Neural progenitor cell (in vitro differentiated cells): ENCODE results near the gene C8A. TPM values are rescaled to one million over a fixed set of nuclear protein-coding genes. Genes with fewer than 3 reads are reported as not detected.

Source experiments
- DNase-seq: peaks from one replicate; pipeline ENCODE4 v3.0.0-alpha.2; 2016; ENCODE audit warnings: low spot score
- H2AFZ ChIP-seq: fragments of 200-600 bp; sonication (generic); replicated peaks from 2 replicates; pipeline ENCODE4 v1.6.1; 2016; ENCODE audit warnings: antibody characterized with exemption
- H3F3A ChIP-seq: fragments of 200-600 bp; sonication (generic); 2 replicates; pipeline ENCODE4 v1.6.1; 2016; ENCODE audit warnings: antibody characterized with exemption, low read depth
- H3K27ac ChIP-seq: fragments of 200-600 bp; sonication (generic); 2 replicates; pipeline ENCODE4 v1.5.1; 2016; ENCODE audit warnings: mild to moderate bottlenecking
- H3K27me3 ChIP-seq: fragments of 200-600 bp; sonication (generic); 2 replicates; pipeline ENCODE4 v1.6.1; 2016; ENCODE audit warnings: mild to moderate bottlenecking, moderate library complexity
- H3K36me3 ChIP-seq: fragments of 200-600 bp; sonication (generic); 2 replicates; pipeline ENCODE4 v1.5.1; 2016
- H3K4me1 ChIP-seq: fragments of 200-600 bp; sonication (generic); 2 replicates; pipeline ENCODE4 v1.6.1; 2016; ENCODE audit warnings: mixed run types
- H3K4me2 ChIP-seq: fragments of 200-600 bp; sonication (generic); 2 replicates; pipeline ENCODE4 v1.6.1; 2016
- H3K4me3 ChIP-seq: fragments of 200-600 bp; sonication (generic); 2 replicates; pipeline ENCODE4 v1.5.1; 2016
- H3K79me2 ChIP-seq: fragments of 200-600 bp; sonication (generic); 2 replicates; pipeline ENCODE4 v1.6.1; 2016; ENCODE audit warnings: low read depth
- H3K9ac ChIP-seq: fragments of 200-600 bp; sonication (generic); 2 replicates; pipeline ENCODE4 v1.6.1; 2016
- H3K9me3 ChIP-seq: fragments of 200-600 bp; sonication (generic); 2 replicates; pipeline ENCODE4 v1.5.1; 2016; ENCODE audit warnings: low read depth
- H4K20me1 ChIP-seq: fragments of 200-600 bp; sonication (generic); 2 replicates; pipeline ENCODE4 v1.6.1; 2016; ENCODE audit warnings: low read depth
- H3K27ac Mint-ChIP-seq: 3 replicates; pipeline ENCODE4 v1.8.0; 2021; ENCODE audit warnings: mixed read lengths
- H3K27me3 Mint-ChIP-seq: 2 replicates; pipeline ENCODE4 v1.8.0; 2022; ENCODE audit warnings: low read depth, mild to moderate bottlenecking, inconsistent platforms, moderate library complexity, mixed read lengths; ENCODE audit not compliant: insufficient read depth
- H3K36me3 Mint-ChIP-seq: 3 replicates; pipeline ENCODE4 v1.8.0; 2021; ENCODE audit warnings: mixed read lengths
- H3K4me1 Mint-ChIP-seq: 3 replicates; pipeline ENCODE4 v1.8.0; 2021; ENCODE audit warnings: mixed read lengths
- H3K4me3 Mint-ChIP-seq: 3 replicates; pipeline ENCODE4 v1.8.0; 2021; ENCODE audit warnings: mild to moderate bottlenecking, moderate library complexity, mixed read lengths
- H3K9me3 Mint-ChIP-seq: 3 replicates; pipeline ENCODE4 v1.8.0; 2020; ENCODE audit warnings: mixed read lengths
- CTCF ChIP-seq: fragments of 200-600 bp; sonication (generic); IDR thresholded peaks from 2 replicates; pipeline ENCODE4 v1.5.1; 2017; ENCODE audit warnings: antibody characterized with exemption, mild to moderate bottlenecking
- EZH2 ChIP-seq: fragments of 200-600 bp; sonication (generic); IDR thresholded peaks from 2 replicates; pipeline ENCODE4 v1.6.1; 2017; ENCODE audit warnings: antibody characterized with exemption, mild to moderate bottlenecking, moderate library complexity
- EZH2phosphoT487 ChIP-seq: fragments of 200-600 bp; sonication (generic); IDR thresholded peaks from 2 replicates; pipeline ENCODE4 v1.6.1; 2017; ENCODE audit warnings: antibody characterized with exemption
- total RNA-seq: library from RNA; depleted of rRNA; stranded (reverse); fragments of >200 nt; gene quantifications from 2 replicates; pipeline ENCODE4 v1.2.3, GENCODE V29; 2015; ENCODE audit warnings: low replicate concordance

Gene C8A
- total RNA-seq, 1 donor from 2014 or later = not detected

GRCh38 chr1:56957931-56958330, 103.3 kb downstream of the C8A start:
- Mint-ChIP-seq H3K36me3 (no peaks in the 10 kb centered on the region), H3K9me3 (no peaks in the 10 kb centered on the region), H3K4me3 (no peak overlapping the region), H3K27me3 (peaks cover 9% of the 10 kb centered on the region), H3K4me1 (no peaks in the 10 kb centered on the region), H3K27ac (no peak overlapping the region)
- H3K9me3 ChIP-seq = no peaks in the 10 kb centered on the region
- no peak for DNase-seq
- H3F3A ChIP-seq = peaks cover 6% of the 10 kb centered on the region
- no peaks in the 10 kb centered on the region for H3K36me3 ChIP-seq
- no peaks in the 10 kb centered on the region for H4K20me1 ChIP-seq
- H3K27ac ChIP-seq = no peak overlapping the region
- H3K4me3 ChIP-seq = no peak overlapping the region
- no peak overlapping the region for H3K4me2 ChIP-seq
- no peak overlapping the region for H3K9ac ChIP-seq
- H3K4me1 ChIP-seq = peaks cover 9% of the 10 kb centered on the region
- H2AFZ ChIP-seq = no peak overlapping the region
- no peaks in the 10 kb centered on the region for H3K79me2 ChIP-seq
- peaks cover 35% of the 10 kb centered on the region for H3K27me3 ChIP-seq
- TF ChIP-seq EZH2phosphoT487 (no peak), CTCF (no peak)

GRCh38 chr1:56958526-56958925, 103.9 kb downstream of the C8A start:
- Histone ChIP-seq H3K27ac (no peak overlapping the region), H3F3A (peaks cover 6% of the 10 kb centered on the region)
- TF ChIP-seq EZH2phosphoT487 (peak; percentile 62), CTCF (no peak), EZH2 (no peak)

GRCh38 chr1:56961426-56961825, 106.8 kb downstream of the C8A start:
- H3K27me3 Mint-ChIP-seq = peaks cover 12% of the 10 kb centered on the region
- no peak overlapping the region for H3K4me3 ChIP-seq
- no peak overlapping the region for H3K9ac ChIP-seq
- DNase-seq = no peak
- H2AFZ ChIP-seq = no peak overlapping the region
- H3K27me3 ChIP-seq = peaks cover 27% of the 10 kb centered on the region
- no peaks in the 10 kb centered on the region for H3K9me3 ChIP-seq
- H3K4me2 ChIP-seq = no peak overlapping the region
- H3F3A ChIP-seq = peaks cover 6% of the 10 kb centered on the region
- H3K4me1 Mint-ChIP-seq = peaks cover 7% of the 10 kb centered on the region
- no peaks in the 10 kb centered on the region for H3K36me3 Mint-ChIP-seq
- H3K36me3 ChIP-seq = no peaks in the 10 kb centered on the region
- H3K4me1 ChIP-seq = peaks cover 9% of the 10 kb centered on the region
- no peaks in the 10 kb centered on the region for H4K20me1 ChIP-seq
- no peak overlapping the region for H3K27ac Mint-ChIP-seq
- no peaks in the 10 kb centered on the region for H3K79me2 ChIP-seq
- TF ChIP-seq EZH2 = no peak
- no peak for TF ChIP-seq CTCF
- TF ChIP-seq EZH2phosphoT487 = no peak
- H3K9me3 Mint-ChIP-seq = no peaks in the 10 kb centered on the region
- no peak overlapping the region for H3K4me3 Mint-ChIP-seq
- H3K27ac ChIP-seq = no peak overlapping the region

More at GRCh38 chr1:56958526-56958925, 103.9 kb downstream of the C8A start:
- Histone ChIP-seq H3K4me2 (no peak overlapping the region), H3K9ac (no peak overlapping the region), H3K9me3 (no peaks in the 10 kb centered on the region), H4K20me1 (no peaks in the 10 kb centered on the region), H3K36me3 (no peaks in the 10 kb centered on the region), H3K4me1 (peaks cover 9% of the 10 kb centered on the region), H3K27me3 (peaks cover 35% of the 10 kb centered on the region), H3K4me3 (no peak overlapping the region), H2AFZ (no peak overlapping the region), H3K79me2 (no peaks in the 10 kb centered on the region)
- H3K27me3 Mint-ChIP-seq = peaks cover 9% of the 10 kb centered on the region
- no peaks in the 10 kb centered on the region for H3K36me3 Mint-ChIP-seq
- H3K4me3 Mint-ChIP-seq = no peak overlapping the region
- peak; percentile 41 for DNase-seq
- H3K27ac Mint-ChIP-seq = no peak overlapping the region
- H3K9me3 Mint-ChIP-seq = no peaks in the 10 kb centered on the region
- H3K4me1 Mint-ChIP-seq = no peaks in the 10 kb centered on the region

GRCh38 chr1:56963667-56964066, 109.1 kb downstream of the C8A start:
- Histone ChIP-seq H3K4me1 (peaks cover 5% of the 10 kb centered on the region), H3K9me3 (no peaks in the 10 kb centered on the region), H3K27ac (no peak overlapping the region), H3K9ac (no peak overlapping the region), H3K36me3 (no peaks in the 10 kb centered on the region), H2AFZ (no peak overlapping the region), H3K79me2 (no peaks in the 10 kb centered on the region), H3K4me2 (no peak overlapping the region), H3K27me3 (peaks cover 11% of the 10 kb centered on the region), H3K4me3 (no peak overlapping the region), H4K20me1 (no peaks in the 10 kb centered on the region), H3F3A (peaks cover 4% of the 10 kb centered on the region)
- H3K27ac Mint-ChIP-seq = no peak overlapping the region
- TF ChIP-seq CTCF (no peak), EZH2phosphoT487 (no peak), EZH2 (no peak)
- no peak for DNase-seq
- H3K4me1 Mint-ChIP-seq = peaks cover 7% of the 10 kb centered on the region
- peaks cover 16% of the 10 kb centered on the region for H3K27me3 Mint-ChIP-seq
- H3K9me3 Mint-ChIP-seq = no peaks in the 10 kb centered on the region
- H3K36me3 Mint-ChIP-seq = no peaks in the 10 kb centered on the region
- H3K4me3 Mint-ChIP-seq = no peak overlapping the region
